GM18861 (cell line): ENCODE results near the gene CD14.
"Not testable (repeated sequence)": the region's sequence is repeated elsewhere in the genome, so short reads cannot be mapped to it uniquely, and the experiment has no call there.

Experiments used
- ATAC-seq: cut with Tn5 transposase; IDR thresholded peaks from one replicate; pipeline ENCODE4 v1.9.1; 2021; ENCODE audit not compliant: unreplicated experiment

Gene CD14

GRCh38 chr5:140635291-140636257 lies 2.6 kb upstream of the CD14 start:
- no peak for ATAC-seq

DNA sequence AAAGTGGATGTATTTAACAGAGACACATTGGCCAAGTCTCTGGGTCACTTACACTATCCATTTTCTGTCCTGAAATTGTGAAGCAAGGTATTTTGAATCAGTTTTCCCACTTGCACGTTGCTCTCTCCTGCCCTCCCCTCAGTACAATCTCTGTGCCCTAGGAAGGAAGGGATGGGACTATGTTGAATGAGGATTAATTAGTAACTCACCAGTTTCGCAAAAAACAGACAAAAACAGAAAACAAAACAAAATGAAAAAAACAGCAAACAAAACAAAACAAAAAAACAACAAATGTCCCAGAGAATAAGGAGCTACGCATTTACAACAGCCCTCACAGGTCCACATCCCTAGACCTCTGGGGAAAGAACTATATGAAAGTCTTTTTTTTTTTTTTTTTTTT lies 1.1 kb upstream of the CD14 start:
- ATAC-seq, result no peak

GRCh38 chr5:140633501-140633900 lies 526 bp upstream of the CD14 start:
- no peak for ATAC-seq

DNA sequence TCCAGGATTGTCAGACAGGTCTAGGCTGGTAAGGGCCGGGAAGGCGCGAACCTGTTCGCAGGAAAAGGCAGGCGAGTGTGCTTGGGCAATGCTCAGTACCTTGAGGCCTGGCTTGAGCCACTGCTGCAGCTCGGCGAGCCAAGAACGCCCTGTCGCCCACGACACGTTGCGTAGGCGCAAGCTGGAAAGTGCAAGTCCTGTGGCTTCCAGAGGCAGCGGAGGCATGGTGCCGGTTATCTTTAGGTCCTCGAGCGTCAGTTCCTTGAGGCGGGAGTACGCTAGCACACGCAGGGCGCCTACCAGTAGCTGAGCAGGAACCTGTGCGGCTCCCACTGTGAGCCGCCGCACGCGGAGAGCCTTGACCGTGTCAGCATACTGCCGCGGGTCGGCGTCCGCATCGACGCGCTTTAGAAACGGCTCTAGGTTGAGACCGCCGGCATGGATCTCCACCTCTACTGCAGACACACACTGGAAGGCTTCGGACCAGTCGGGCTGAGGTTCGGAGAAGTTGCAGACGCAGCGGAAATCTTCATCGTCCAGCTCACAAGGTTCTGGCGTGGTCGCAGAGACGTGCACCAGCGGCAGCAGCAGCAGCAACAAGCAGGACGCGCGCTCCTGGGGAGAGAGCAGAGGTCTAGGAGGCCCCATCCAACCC lies 482 bp downstream of the CD14 start:
- peak; percentile 32 for ATAC-seq

- peak; percentile 25 for ATAC-seq
These were observed 1.1 kb downstream of the CD14 start for GRCh38 chr5:140631831-140632365.

- ATAC-seq, result no peak
These were observed 1.9 kb downstream of the CD14 start for GRCh38 chr5:140631036-140631417.

DNA sequence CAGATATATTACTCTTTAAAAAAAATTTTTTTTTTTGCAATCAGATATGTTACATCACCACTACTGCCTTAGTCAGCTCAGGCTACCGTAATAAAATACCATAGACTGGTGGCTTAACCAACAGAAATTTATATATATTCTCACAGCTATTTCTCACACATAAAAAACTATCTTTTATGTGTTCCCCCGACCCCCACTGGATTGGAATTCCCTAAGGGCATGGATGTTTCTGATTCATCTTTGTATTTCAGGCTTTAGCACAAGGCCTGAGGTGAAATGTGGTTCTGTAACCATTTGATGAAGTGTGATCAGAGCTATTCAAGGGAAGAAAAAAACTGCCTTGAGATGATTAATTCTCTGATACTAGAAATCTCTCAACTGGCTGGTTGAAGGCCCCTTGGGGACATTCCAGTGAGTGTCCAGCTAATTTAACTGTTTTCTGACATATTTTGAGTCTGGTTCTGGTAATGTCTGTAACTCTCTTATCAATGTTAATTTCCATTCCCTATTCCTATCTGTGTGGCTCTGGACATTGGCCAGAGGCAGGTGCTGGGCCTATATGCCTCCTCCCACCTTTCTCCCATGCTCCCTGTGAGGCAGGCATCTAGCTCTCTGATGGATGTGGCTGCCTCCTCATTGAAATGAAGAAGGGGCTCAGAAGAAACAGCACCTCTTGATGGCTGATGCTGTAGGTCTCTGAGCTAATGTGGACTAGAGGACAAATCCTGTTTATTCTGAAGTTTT lies 2.5 kb downstream of the CD14 start:
- ATAC-seq, result no peak

DNA sequence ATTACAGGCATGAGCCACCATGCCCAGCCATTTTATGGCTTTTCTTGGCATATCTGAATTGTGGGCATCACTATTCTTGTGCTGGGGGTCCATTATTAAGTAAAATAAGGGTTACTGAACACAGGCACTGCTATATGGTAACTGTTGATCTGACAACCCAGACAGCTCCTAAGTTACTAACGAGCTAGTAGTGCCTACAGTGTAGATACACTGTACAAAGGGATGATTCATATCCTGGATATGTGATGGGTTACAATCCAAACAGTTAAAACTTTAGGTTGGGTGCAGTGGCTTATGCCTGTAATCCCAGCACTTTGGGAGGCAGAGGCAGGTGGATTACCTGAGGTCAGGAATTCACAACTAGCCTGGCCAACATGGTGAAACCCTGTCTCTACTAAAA lies 4.3 kb downstream of the CD14 start:
- no peak for ATAC-seq

DNA sequence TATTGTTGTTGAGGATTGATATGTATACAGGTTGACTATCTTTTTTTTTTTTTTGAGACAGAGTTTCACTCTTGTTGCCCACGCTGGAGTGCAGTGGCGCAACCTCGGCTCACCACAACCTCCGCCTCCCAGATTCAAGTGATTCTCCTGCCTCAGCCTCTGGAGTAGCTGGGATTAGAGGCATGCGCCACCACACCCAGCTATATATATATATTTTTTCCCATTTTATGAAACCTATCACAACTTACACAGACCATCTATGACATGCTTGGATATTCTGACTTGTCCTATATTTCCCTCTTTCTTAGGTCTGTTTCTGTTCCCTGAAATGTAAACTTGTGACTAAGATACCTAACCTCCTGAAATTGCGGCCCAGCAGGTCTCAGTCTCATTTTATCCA lies 5.0 kb downstream of the CD14 start:
- no peak for ATAC-seq

DNA sequence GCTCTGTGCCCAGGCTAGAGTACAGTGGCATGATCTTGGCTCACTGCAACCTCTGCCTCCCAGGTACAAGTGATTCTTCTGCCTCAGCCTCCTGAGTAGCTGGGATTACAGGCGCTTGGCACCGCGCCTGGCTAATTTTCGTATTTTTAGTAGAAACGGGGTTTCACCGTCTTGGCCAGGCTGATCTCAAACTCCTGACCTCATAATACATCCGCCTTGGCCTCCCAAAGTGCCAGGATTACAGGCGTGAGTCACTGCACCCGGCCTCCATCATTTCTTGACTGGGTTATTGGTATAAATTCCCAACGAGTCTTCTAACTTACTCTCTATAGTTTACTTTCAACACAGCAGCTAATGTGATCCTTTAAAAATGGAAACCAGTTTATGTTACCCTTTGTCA lies 8.1 kb downstream of the CD14 start:
- not testable (repeated sequence) for ATAC-seq

- ATAC-seq, result not testable (repeated sequence)
These were observed 9.9 kb downstream of the CD14 start for GRCh38 chr5:140623061-140623460.

DNA sequence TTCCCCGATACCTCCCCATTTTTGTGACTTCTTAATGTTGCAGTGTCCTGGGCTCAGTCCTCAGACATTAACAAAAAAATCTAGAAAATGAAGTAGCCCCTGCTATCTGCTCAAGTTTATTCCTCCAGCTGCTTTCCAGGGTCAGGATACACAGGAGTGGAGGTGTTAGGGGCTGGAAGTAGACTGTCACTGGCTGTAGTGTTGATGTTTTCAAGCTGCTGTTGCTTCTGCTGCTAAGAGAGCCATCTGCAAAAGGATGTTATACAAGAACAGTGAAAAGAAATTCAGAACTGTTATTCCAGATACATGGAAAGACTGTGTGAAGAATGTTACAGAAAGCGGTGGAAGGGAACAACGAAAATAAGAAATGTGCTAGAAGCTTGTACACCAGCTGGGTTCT lies 10.7 kb downstream of the CD14 start:
- no peak for ATAC-seq

- no peak for ATAC-seq
These were observed 21.9 kb downstream of the CD14 start for GRCh38 chr5:140611020-140611521.

DNA sequence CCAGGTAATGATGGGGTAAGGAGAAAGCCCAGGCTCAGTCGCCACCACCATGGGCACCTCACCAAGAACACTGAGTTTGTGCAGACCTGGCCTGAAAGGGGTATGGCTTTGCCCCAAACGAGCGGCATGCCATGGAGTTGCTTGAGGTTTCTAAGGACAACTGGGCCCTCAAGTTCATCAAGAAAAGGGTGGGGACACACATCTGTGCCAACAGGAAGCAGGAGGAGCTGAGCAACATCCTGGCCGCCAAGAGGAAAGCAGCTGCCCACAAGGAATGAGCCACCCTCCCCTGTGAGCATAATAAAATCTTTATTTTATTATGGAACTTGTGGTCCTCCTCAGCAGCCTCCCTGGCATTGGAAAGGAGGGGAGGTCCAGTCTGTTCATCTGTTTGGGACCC lies 23.8 kb downstream of the CD14 start:
- no peak for ATAC-seq

DNA sequence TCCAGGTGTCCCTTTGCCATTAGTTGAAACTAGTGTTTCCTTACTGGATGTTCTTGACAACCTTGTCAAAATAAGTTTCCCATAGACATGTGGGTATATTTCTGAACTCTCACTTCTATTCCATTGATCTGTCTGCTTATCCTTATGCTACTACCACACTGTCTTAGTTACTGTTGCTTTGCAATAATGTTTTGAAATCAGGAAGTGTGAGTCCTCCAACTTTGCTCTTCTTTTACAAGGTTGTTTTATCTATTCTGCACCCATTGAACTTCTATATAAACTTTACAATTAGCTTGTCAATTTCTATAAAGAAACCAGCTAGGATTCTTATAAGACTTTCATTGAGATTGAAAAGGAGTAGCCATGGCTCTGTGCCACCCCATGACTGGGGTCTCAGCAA lies 24.3 kb downstream of the CD14 start:
- ATAC-seq, result no peak

DNA sequence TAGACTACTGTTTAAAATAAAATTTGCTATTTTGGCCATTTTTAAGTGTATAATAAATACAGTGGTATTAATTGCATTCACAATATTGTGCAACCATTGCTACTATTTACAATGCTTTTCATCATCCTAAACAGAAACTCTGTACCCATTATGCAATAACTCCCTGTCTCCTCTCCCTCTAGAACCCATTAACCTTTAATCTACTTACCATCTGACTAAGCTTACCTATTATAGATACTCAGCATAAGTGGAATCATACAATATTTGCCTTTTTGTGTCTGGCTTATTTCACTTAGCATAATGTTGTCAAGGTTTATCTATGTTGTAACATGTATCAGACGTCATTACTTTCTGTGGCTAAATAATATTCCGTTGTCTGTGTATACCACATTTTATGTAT lies 25.9 kb downstream of the CD14 start:
- ATAC-seq, result no peak

- no peak for ATAC-seq
These were observed 27.1 kb downstream of the CD14 start for GRCh38 chr5:140605879-140606278.

GRCh38 chr5:140603734-140604133 lies 29.2 kb downstream of the CD14 start:
- no peak for ATAC-seq

DNA sequence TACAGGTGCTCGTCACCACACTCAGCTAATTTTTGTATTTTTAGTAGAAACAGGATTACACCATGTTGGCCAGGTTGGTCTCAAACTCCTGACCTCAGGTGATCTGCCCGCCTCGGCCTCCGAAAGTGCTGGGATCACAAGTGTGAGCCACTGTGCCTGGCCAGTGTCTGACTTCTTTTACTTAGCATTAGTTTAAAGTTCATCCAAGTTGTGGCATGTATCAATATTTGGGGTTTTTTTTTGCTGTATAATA lies 29.6 kb downstream of the CD14 start:
- ATAC-seq, result not testable (repeated sequence)

GRCh38 chr5:140602147-140602546 lies 30.8 kb downstream of the CD14 start:
- no peak for ATAC-seq

GRCh38 chr5:140600096-140600495 lies 32.9 kb downstream of the CD14 start:
- no peak for ATAC-seq
